ENCODE measurements around the gene MFAP2.

MFAP2 gene

DNA sequence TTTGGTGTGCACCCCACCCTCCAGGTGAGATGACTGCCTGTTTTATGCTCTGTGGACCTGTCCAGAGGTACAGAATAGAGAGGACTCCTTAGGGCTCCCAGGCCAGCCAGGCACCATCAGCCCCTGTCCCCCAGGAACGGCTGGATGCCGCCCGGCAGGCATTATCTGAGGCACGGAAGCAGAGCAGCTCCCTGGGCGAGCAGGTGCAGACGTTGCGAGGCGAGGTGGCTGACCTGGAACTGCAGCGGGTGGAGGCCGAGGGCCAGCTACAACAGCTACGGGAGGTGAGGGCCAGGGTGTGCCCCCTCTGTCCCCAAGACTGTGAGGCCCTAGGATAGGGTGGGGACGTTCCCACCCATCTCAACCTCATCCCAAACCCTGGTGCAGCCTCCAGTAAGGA lies 10.8 kb downstream of the MFAP2 start:
- ChIA-PET POLR2A (ENCODE audit: low non-redundant PET) (no interaction called here), CTCF (no interaction called here)
- no peak overlapping the region for H3K27ac ChIP-seq
- no peak for DNase-seq (ENCODE audit: low spot score)
- TF ChIP-seq, protein P1, sequence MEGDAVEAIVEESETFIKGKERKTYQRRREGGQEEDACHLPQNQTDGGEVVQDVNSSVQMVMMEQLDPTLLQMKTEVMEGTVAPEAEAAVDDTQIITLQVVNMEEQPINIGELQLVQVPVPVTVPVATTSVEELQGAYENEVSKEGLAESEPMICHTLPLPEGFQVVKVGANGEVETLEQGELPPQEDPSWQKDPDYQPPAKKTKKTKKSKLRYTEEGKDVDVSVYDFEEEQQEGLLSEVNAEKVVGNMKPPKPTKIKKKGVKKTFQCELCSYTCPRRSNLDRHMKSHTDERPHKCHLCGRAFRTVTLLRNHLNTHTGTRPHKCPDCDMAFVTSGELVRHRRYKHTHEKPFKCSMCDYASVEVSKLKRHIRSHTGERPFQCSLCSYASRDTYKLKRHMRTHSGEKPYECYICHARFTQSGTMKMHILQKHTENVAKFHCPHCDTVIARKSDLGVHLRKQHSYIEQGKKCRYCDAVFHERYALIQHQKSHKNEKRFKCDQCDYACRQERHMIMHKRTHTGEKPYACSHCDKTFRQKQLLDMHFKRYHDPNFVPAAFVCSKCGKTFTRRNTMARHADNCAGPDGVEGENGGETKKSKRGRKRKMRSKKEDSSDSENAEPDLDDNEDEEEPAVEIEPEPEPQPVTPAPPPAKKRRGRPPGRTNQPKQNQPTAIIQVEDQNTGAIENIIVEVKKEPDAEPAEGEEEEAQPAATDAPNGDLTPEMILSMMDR (conservative IDR thresholded peaks at IDR 0.05; ENCODE audit: low read depth), result no peak

DNA sequence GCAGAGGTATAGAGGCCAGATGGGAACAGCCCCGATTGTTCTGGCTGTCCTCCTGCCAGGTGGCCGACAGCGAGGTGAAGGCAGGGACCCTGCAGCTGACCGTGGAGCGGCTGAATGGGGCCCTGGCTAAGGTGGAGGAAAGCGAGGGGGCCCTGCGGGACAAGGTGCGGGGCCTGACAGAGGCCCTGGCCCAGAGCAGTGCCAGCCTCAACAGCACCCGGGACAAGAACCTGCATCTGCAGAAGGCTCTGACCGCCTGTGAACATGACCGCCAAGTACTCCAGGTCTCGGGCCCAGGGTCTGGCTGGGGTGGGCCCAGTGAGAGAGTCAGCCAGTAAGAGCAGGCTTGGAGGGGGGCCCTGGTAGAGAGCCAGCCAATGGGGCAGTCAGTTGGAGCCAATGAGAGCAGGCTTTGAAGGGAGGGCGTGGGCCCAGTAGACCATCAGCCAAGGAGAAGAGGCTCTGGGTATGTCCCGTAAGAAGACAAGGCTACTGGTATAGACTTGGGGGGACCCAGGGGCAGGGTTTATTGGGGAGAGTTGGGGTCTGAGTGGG lies 11.3 kb downstream of the MFAP2 start:
- CTCF ChIA-PET, result no interaction called here
- POLR2A ChIA-PET (ENCODE audit: low non-redundant PET), result no interaction called here
- H3K27ac ChIP-seq, result 0 out of 2 replicates have a peak overlapping the region, but pooled peaks have one; percentile 24
- no peak for DNase-seq (ENCODE audit: low spot score)
- TF ChIP-seq, protein P1 (conservative IDR thresholded peaks at IDR 0.05; ENCODE audit: low read depth), result no peak

DNA sequence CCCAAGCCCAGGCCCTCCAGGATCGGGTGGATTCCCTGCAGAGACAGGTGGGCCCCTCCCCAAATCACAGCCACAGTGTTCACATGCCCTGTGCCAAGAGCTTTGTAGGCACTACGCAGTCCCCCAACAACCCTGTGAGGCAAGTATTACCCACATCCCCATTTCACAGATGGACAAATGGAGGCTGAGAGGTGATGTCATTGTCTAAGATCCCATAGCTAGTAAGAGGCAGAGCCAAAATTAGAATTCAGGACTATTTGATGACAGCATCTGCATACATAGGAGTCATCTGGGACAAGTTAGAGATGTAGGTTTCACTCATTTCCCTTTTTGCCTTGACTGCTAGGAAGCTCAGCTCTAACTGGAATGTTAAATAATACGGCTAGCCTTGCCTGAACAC lies 12.0 kb downstream of the MFAP2 start:
- POLR2A ChIA-PET (ENCODE audit: low non-redundant PET), result no interaction called here
- DNase-seq (ENCODE audit: low spot score), result no peak

DNA sequence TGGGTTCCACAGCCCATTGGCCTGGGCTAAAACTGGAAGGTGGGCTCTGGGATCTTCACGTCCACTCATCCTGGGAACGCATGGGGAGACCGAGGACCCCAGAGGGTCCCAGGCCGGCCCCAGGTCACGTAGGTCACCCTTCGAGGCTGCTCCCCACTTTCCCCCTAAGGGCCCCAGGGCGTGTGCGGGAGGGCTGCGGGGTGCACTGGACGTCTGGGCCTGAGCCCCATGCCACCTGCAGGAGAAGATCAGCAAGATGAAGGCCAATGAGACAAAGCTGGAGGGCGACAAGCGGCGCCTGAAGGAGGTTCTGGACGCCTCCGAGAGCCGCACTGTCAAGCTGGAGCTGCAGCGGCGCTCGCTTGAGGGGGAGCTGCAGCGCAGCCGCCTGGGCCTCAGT lies 12.5 kb downstream of the MFAP2 start:
- CTCF ChIA-PET, result interaction anchor here (1.5 kb wide), 1 partner anchor 18 kb away, joined by 6 read pairs; no protein-coding TSS in a partner anchor
- DNase-seq (ENCODE audit: low spot score), result no peak
- no peak overlapping the region for H3K27ac ChIP-seq
- POLR2A ChIA-PET (ENCODE audit: low non-redundant PET), result no interaction called here
- TF ChIP-seq, protein P1 (conservative IDR thresholded peaks at IDR 0.05; ENCODE audit: low read depth), result no peak

More for the DNA sequence above, 12.0 kb downstream of the MFAP2 start:
- no peak overlapping the region for H3K27ac ChIP-seq
- TF ChIP-seq, protein P1 (conservative IDR thresholded peaks at IDR 0.05; ENCODE audit: low read depth), result no peak
- CTCF ChIA-PET, result no interaction called here

DNA sequence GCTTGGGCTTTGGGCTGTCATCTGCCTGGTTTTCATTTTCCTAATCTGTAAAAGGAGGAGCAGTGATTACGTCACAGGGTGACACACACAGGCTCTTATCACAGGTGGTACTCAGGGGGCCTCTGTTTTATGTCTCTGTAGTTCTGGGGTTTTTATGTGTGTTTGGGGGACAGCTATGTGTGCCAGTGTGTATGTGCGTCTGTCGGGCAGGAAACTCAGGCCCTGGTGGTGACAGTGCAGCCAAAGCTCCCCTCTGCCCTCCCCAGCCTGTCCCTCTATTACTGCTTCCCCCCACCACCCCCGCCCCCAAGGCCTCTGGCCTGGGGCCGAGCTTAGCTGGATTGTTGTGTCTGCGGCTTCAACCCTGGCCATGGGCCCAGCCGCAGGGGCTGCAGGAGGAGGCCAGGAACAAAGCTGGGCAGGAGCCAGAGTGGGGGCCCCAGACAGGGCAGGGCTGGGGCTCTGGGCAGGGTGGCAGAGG lies 13.3 kb downstream of the MFAP2 start:
- ChIA-PET CTCF (interaction anchor here (0.6 to 1.5 kb wide), 4 partner anchors 10 to 79 kb away, joined by 3 to 6 read pairs (median 3); no protein-coding TSS in a partner anchor), POLR2A (ENCODE audit: low non-redundant PET) (no interaction called here)
- TF ChIP-seq, protein P1 (conservative IDR thresholded peaks at IDR 0.05; ENCODE audit: low read depth), result no peak
- peak overlapping the region; percentile 38 for H3K27ac ChIP-seq
- DNase-seq (ENCODE audit: low spot score), result no peak

DNA sequence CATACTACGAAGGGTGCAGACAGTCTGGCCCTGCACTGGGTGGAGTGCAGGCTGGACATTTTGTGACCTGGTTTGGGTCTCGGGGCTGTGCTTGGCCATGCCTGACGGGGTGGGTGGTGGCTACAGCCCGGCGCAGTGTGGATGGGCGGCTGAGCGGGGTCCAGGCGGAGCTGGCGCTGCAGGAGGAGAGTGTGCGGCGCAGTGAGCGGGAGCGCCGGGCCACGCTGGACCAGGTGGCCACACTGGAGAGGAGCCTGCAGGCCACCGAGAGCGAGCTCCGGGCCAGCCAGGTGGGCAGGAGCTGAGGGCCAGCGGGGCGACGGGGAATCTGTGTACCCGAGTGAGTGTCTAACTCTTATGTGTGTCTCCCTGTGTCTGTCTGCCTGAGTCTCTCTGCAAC lies 14.1 kb downstream of the MFAP2 start:
- no peak for DNase-seq (ENCODE audit: low spot score)
- TF ChIP-seq, protein P1 (conservative IDR thresholded peaks at IDR 0.05; ENCODE audit: low read depth), result no peak
- ChIA-PET POLR2A (ENCODE audit: low non-redundant PET) (no interaction called here), CTCF (interaction anchor here (0.8 to 1.5 kb wide), 3 partner anchors 10 to 80 kb away, joined by 3 to 6 read pairs (median 3); no protein-coding TSS in a partner anchor)
- peak overlapping the region; percentile 38; the same call in 1 of the 2 replicates for H3K27ac ChIP-seq
